SH-SY5Y (cell line): ENCODE results near the gene SOX4.
A peak's percentile ranks its signal among the peaks of the same experiment; 100 is the strongest.

Experiments used
- GATA2 ChIP-seq: IDR thresholded peaks from 2 replicates; pipeline ENCODE4 v1.6.1; 2011; ENCODE audit warnings: mild to moderate bottlenecking, low read depth, low read length
- GATA3 ChIP-seq: IDR thresholded peaks from 2 replicates; pipeline ENCODE4 v1.6.1; 2011; ENCODE audit warnings: low read depth, mild to moderate bottlenecking, low read length, moderate library complexity

Gene SOX4

DNA sequence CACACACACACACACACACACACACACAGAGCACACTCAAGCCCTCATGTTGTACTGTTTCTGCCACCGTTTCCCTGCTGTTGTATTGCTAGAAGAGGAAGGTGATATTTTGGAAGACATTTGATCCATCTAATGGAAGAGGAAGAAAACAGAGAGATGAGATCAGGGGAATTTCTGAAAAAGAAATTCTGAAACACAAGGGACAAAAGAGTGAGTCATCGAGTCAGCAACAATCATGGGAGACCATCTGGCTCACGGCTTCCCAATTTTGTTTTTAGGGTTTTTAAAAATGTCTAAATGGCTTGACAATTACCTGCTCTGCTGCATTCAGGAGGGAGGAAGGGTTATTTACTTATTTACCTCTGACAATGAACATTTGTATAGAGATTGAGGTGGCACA lies 22.0 kb downstream of the SOX4 start:
- no peak for TF ChIP-seq GATA2

DNA sequence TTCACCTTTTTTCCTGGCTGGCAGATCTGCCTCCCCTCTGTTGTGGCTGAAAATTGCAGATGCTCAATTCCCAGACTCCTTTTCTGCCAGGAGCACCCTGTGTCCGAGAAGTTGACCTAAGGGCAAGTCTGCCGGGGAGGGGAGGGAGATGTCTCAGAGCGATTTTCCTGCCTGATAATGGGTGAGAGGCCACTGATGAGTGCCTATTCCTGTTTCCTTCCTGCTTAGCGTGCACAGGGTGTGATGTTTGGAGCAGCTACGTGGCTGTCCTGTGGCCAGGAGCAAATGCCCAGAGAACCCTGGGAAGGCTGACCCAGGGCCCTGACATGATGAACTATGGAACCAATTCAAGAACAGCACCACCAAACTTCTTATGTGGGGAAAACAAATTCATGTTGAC lies 22.5 kb downstream of the SOX4 start:
- TF ChIP-seq GATA3 (no peak), GATA2 (peak; percentile 39)

DNA sequence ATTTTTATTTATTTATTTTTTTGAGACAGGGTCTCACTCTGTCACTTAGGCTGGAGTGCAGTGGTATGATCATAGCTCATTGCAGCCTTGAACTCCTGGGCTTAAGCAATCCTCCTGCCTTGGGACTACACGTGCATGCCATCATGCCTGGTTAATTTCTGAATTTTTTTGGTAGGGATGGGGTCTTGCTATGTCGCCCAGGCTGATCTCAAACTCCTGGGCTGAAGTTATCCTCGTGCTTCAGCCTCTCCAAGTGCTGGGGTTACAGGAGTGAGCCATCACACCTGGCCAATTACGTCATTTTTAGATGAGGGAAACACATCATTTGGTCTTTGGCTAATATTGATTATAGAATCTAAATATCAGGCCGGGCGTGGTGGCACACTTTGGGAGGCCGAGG lies 32.1 kb downstream of the SOX4 start:
- TF ChIP-seq GATA3 (no peak), GATA2 (no peak)

DNA sequence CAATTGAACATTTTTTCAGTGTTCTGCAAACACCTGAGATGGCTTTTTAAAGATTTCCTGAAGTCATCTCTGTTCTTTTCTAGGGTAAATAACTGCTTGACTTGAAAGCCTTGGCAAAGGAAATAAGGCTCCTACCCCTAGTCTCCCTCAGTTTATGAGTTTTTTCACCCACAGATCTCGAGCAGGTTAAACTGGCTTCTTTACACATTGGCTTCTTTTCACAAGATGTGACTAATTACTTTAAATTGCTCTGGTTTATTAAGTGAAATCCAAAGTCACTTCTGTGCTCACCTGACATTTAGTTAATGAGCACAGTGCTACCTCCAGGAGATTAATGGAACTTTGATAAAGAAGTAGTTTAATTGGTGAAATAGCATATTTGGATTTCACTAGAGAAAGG lies 33.2 kb downstream of the SOX4 start:
- TF ChIP-seq GATA2 (no peak), GATA3 (no peak)

DNA sequence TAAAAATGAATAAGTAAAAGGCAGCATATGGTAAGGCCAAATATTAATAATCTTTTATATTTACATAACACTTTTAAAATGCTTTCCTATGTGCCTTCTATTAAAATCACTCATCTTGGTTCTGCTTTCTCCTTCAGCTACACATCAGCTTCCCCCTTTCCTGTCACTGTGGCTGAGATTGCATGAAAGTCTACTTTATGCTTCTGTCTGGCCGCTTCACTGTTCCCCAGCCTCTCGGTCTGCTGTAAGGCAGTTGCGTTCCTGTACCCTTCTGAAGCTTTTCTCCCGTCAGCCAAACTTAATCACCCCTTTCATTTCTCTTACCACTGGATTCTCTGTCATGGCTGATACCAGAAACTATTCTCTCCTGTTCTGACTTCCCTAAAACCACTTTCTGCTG lies 34.6 kb downstream of the SOX4 start:
- TF ChIP-seq GATA2 (no peak), GATA3 (no peak)

DNA sequence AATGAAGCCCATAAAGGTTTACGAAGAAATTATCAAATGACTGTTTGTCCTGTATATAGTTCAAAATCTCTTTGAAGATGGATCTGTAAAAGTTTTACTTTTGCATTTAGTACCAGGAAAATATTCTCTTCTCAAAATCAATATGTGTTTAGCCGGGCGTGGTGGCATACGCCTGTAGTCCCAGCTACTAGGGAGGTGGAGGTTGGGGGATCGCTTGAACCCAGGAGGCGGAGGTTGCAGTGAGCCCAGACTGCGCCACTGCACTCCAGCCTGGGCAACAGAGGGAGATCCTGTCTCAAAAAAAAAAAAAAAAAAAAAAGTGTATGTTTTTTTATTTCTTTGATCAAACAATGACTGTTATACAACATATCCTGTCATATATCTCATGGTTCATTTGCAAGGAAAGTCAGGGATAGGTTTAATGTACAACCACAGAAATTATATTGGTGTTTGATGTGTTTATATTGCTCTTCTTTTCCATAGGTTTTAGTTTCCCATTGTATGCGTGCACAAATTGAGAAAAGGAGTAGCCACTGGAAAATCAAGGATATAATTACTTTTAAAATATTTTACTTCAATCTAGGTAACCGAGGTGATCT lies 40.1 kb downstream of the SOX4 start:
- no peak for TF ChIP-seq GATA3
- TF ChIP-seq GATA2, result no peak

DNA sequence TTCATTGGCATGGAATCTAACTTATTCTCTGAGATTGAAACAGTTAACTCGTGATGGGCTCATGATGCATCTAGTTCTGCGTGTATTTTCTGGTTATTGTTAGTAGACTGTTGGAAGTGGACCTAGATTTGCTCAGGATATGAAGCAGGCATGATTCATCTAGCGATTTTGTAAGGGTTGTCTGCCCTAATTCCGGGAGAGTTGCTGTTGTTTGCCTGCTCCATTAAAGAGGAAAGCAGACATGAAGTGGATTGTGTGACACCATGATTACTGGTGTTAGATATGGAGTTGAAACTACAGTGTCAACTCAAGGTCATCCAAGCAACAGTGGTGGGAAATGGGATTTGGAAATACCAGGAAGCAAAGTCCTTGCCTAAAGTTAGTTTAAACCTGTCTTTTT lies 41.0 kb downstream of the SOX4 start:
- TF ChIP-seq GATA2 (no peak), GATA3 (no peak)

DNA sequence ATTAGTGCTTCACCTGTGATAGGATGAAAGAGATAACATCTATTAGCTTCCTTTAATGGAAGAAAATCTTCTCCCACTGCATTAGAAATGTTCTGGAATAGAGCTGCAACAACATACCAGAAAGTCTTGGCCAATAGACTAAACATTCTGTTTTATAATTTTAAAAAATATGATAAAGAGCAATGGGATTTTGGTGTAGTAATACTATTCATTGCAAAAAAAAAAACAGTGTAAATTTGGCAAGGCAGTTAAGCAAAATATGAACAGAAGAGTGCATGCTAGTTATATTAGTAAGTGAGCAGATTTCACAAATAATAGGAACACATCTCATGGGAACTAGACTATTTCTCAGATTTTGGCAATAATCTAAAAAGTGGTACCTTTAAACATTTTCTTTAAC lies 43.3 kb downstream of the SOX4 start:
- no peak for TF ChIP-seq GATA3
- TF ChIP-seq GATA2, result no peak

DNA sequence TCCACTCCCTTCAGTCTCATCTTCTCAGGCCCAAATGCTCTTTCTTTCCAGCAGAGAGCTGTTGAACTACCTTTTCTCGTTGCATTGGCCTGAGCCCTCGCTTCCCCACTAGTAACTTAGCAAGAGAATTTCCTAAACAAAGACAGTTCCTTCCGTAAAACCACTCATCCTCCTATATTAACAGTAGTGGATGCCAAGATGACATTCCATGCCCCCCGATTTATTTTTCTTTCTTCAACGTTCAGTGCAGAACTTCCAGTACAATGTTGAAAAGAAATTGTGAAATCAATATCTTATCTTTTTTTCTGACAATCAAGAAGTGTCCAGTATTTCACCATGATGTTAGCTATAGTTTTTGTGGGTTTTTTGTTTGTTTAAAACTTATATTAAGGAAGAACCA lies 45.8 kb downstream of the SOX4 start:
- TF ChIP-seq GATA2 (no peak), GATA3 (no peak)
